Fibroblast of skin of abdomen (primary cell): Measurements from ENCODE around the gene AHSG.

ENCODE experiments used
- DNase-seq: peaks from one replicate; pipeline ENCODE4 v3.0.0-alpha.2; 2013

The AHSG gene

GRCh38 chr3:186593862-186594261, 19.0 kb upstream of the AHSG start:
- no peak for DNase-seq

DNA sequence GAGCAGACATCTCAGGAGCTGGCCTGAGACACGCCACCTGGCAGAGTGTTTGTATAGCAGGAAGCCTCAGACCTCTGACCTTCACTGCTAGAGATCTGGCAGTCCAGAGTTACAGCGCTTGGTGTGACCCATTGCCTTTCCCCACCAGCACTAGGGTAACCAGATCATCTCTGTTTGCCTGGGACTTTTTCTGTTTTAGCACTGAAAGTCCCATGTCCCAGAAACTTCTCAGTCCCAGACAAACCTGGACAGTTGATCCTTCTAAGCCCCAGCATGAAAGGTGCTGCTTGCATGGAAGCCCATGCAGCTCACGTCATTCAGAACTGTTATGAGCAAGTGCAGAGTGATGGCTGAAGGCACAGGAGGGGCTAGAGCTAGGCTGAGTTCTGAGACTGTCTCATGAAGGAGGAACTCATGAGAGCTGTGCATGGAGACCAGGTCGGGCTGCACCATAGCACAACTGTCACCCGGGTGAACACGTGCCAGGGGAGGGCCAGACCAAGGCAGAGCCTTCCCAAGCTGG, 18.2 kb upstream of the AHSG start:
- no peak for DNase-seq

- DNase-seq = peak; percentile 36
Measured at GRCh38 chr3:186596568-186597287, 16.1 kb upstream of the AHSG start.

- DNase-seq = peak; percentile 72
Measured at GRCh38 chr3:186598108-186598784, 14.6 kb upstream of the AHSG start.

- no peak for DNase-seq
Measured at GRCh38 chr3:186598794-186599141, 14.1 kb upstream of the AHSG start.

DNA sequence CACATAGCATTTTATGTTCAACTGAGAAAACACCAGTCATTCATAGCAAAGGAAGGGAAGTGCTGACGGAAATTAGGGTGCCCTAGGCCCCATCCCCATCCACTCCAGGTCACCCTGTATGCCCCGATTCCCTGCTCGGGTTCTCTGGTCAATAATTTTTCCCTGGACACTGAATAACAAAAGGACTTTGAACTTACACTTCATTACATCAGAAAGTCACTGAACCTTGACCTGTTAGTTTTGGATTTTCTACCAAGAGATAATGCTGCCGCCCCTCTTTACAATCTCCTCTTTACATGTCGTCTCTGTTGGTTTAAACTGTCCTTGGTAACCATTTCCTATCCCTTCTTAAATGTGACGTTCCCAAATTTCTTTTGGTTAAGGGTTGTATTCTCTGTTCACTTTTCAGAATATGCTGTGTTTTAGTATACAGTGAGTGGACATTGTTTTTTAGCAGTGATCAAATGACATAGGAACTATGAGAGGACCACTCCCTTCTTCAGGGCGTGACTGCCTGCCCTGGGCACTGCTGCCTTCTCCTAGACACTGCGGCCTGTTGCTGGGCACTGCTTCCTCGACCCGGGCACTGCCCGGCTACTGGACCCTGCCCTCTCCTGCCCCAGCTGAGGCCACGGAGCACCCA, 13.6 kb upstream of the AHSG start:
- DNase-seq = no peak

DNA sequence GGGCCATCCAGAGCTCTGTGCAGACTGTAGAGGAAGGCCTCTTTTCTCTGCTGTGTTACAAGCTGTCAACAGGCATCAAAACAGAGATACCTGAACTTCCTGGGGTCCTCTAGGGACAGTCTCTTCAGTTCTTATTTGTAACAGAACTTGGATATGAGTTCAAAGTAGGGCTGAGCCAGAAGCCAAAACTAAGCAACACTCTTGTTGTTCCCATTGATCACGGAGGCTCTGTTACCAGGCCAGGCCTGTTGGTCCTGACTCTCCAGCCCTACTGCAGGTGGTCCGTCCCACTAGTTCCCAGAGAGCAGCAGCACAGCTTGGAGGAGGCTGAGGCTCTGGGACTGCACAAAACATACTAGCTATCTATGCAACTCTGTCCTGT, 13.1 kb upstream of the AHSG start:
- DNase-seq = no peak

- DNase-seq = no peak
Measured at GRCh38 chr3:186600896-186601295, 12.0 kb upstream of the AHSG start.

GRCh38 chr3:186603159-186603558, 9.7 kb upstream of the AHSG start:
- no peak for DNase-seq

GRCh38 chr3:186605078-186605477, 7.8 kb upstream of the AHSG start:
- DNase-seq = no peak

- DNase-seq = no peak
Measured at GRCh38 chr3:186605561-186606545, 7.0 kb upstream of the AHSG start.

DNA sequence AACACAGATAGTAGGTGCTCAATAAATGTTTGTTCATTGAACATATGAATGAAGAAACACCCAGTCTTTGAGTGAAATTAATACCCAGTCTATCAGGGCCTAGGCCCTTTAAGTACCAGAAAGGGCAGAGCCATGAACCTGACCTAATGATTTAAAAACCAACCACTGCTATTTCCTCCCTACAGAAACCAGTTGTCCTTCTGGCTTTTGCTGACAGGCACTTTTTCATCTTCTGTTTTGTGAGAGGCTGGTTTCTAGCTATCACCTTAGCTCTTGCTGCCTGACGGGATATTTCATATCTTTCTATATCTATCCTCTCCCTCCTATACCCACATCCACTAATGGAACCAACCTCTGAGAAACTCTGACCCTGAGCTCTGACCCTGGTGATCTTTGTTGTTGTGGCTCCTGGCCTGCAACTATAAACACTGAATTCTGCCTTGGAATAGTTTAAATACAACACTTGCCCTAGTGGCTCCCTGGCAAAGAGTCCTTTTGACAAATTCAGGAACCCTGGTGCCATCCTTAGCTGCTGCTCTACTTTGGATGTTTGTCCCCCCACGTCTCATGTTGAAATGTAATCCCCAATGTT, 4.1 kb upstream of the AHSG start:
- DNase-seq = no peak

- no peak for DNase-seq
Measured at GRCh38 chr3:186609247-186609868, 3.5 kb upstream of the AHSG start.

DNA sequence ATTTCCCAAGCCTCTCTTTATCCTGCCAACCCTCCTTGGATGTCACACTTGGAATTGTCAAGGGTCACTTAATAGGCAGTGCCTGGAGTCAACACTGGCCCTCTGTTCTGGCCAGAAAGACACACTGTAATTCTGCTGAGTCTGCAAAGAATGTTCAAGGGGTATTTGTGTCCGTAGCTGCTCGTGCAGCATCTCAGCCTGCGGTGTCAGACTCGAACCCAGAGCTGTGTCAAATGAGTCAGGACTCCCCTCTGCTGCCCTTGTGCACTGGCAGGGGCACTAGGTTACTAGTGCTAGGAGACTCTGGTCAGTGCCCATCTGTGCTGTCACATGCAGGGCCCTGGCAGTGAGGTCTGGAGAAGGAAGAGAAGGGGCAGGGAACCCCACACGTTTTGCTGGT, 795 bp upstream of the AHSG start:
- no peak for DNase-seq

DNA sequence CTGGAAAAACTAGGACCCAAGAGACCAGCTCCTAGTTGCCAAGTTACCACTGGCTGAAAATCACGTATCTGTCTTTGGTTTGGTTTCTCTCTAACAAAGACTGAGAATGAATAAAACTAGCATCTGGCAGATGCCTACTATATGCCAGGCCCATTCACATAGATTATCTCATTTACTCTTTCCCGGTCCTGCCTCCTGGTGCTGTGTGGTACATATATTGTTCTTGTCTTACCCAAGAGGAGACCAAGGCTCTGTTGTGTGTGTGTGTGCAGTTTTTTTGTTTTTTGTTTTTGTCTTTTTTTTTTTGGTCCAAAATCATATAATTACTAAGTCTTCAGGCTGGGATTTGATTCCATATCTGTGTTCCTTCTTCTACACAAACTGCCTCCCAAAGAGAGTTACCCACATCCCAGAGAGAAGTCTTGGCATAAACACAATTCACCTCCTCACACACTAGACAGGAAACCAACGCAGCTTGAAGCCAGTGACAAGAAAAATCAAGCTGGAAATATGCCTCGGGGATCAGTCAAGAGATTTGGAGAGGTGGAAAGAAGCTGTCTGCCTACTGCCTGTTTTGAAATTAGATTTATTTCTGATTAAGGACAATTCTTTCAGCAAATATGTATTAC, 891 bp downstream of the AHSG start:
- DNase-seq = no peak

- no peak for DNase-seq
Measured at GRCh38 chr3:186614266-186614596, 1.4 kb downstream of the AHSG start.

DNA sequence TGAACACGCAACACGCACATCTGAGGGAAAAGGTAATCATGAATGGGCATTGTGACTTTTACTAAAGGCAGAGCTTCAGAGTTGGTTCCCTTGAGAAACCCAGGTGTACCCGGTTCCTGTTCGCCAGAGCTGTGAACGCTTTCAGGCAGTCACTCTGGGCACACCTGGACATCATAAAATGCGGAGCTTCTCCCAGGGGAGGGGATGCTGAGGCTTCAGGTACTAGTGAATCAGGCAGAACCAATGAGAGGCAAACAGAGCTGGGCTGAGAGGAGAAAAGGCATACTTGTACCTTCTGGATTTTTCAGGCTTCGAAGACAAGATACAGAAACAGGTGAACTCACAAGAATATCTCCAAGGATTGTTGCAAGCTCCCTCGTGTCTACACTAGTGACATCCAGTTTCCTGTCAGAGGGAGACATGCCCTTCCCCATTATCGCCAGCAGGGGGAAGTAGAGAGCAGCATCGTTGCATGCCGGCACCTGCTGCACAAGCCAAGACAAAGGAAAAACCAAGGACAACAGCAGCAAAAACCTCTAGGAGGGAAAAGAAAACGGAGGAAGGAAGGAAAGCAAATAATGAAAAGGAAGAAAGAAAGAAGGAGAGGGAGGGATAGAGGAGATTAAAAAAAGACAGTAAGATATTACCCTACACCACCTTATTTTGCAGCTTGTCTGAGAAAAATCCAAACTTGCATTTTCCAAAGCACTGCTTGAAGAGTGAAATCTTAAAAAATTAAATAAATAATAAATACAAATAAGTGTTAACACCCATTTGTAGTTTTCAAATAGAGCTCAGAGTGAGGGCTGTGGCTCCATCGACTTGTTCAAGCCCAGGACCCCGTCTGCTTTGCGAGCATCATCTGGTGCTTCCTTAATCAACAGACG, 2.0 kb downstream of the AHSG start:
- DNase-seq = peak; percentile 56

DNA sequence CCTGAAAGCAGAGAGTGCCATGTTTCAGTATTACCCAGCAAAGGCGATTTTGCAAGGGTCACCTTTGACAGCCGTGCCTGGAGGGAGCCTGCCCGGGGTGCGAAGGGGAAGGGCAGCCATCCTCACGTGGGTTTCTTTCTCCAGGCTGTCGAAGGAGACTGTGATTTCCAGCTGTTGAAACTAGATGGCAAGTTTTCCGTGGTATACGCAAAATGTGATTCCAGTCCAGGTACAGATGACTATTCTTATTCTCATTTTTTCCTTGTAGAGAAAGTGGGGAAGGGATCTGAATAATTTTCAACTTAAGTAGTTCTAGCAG, 3.4 kb downstream of the AHSG start:
- no peak for DNase-seq

DNA sequence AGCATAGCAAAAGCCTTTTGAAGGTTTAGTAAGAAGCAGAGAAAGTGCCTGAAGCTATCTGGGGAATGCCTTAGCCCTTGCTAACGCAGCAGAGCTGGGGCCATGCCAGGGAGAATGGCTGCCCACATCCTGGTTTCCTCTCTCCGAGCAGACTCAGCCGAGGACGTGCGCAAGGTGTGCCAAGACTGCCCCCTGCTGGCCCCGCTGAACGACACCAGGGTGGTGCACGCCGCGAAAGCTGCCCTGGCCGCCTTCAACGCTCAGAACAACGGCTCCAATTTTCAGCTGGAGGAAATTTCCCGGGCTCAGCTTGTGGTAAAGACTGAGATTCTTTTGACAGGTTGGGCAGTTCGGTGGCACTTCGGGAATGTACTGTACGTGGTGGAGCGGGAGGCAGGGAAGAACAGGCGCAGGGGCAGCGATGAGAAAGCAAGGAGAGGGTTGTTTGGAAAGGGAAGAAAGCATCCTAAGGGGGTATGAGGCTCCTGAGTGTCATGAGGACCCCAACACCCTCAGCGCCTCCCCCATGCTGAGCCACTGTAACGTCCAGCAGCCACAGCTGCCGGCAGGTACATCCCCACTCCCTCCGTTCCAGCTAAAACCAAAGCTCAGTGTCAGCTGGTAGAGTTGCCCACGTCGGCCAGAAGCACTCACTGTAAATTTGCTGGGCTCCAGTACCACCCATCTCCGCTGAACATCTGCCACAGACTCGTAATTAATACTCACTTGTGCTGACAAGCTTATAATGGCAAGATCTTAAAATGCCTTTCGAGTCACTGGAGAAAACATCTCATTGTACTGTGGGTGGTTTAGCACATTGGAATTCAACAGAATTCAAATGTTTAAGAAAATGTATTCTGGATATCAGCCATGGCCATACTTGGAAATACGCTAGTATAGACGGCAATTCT, 4.4 kb downstream of the AHSG start:
- peak; percentile 96 for DNase-seq
